T47D (cell line): Measurements from ENCODE around the gene CD109.
"Not testable (repeated sequence)": the region's sequence is repeated elsewhere in the genome, so short reads cannot be mapped to it uniquely, and the experiment has no call there.

Source experiments
- DNase-seq, 2 experiments: peaks; one replicate each; pipeline versions ENCODE4 v3.0.0 to v3.0.0-alpha.2; 2011 to 2012; ENCODE audit warnings: low read depth in 1 of 2, low spot score in 1 of 2
- JUND ChIP-seq: IDR thresholded peaks from 2 replicates; pipeline ENCODE4 v1.6.1; 2012; ENCODE audit warnings: low read depth
- in situ Hi-C: cut with HindIII; loops from 2 replicates; pipeline ENCODE4 v1.10.0; 2016; ENCODE audit warnings: low sequenced_read_pairs, low pct_unique_long_range_greater_than_20kb

Gene CD109

GRCh38 chr6:73724389-73724788, 28.4 kb downstream of the CD109 start:
- in situ Hi-C loops, result no loop called here
- DNase-seq, result no peak
- TF ChIP-seq JUND, result no peak

GRCh38 chr6:73725192-73725591, 29.2 kb downstream of the CD109 start:
- in situ Hi-C loops, DNase-seq: not testable (repeated sequence)

- TF ChIP-seq JUND, result no peak
- no peak for DNase-seq
- in situ Hi-C loops, result no loop called here
Measured at GRCh38 chr6:73727114-73727513, 31.1 kb downstream of the CD109 start.

- in situ Hi-C loops, result no loop called here
- DNase-seq, result no peak
- no peak for TF ChIP-seq JUND
Measured at GRCh38 chr6:73728548-73729205, 32.7 kb downstream of the CD109 start.

GRCh38 chr6:73731285-73731684, 35.3 kb downstream of the CD109 start:
- in situ Hi-C loops, result no loop called here
- DNase-seq, result no peak
- no peak for TF ChIP-seq JUND

- no peak for TF ChIP-seq JUND
- DNase-seq, result peak in 1 of 2 experiments; percentile 70
- in situ Hi-C loops, result no loop called here
Measured at GRCh38 chr6:73732845-73733675, 37.1 kb downstream of the CD109 start.

- no peak for TF ChIP-seq JUND
- no peak for DNase-seq
- in situ Hi-C loops, result no loop called here
Measured at GRCh38 chr6:73733791-73734190, 37.8 kb downstream of the CD109 start.

GRCh38 chr6:73734832-73735453, 38.9 kb downstream of the CD109 start:
- in situ Hi-C loops, result no loop called here
- no peak for TF ChIP-seq JUND

GRCh38 chr6:73738367-73739028, 42.5 kb downstream of the CD109 start:
- in situ Hi-C loops, result no loop called here
- no peak for TF ChIP-seq JUND
- no peak for DNase-seq

More at GRCh38 chr6:73734832-73735453, 38.9 kb downstream of the CD109 start:
- no peak for DNase-seq

GRCh38 chr6:73739096-73739495, 43.1 kb downstream of the CD109 start:
- peak in 1 of 2 experiments; percentile 68 for DNase-seq
- no peak for TF ChIP-seq JUND
- in situ Hi-C loops, result no loop called here

- in situ Hi-C loops, result no loop called here
- TF ChIP-seq JUND, result no peak
- no peak for DNase-seq
Measured at GRCh38 chr6:73742433-73742832, 46.4 kb downstream of the CD109 start.

- in situ Hi-C loops, result no loop called here
- no peak for DNase-seq
- TF ChIP-seq JUND, result no peak
Measured at GRCh38 chr6:73743081-73743480, 47.1 kb downstream of the CD109 start.
